Dedifferentiated amniotic fluid mesenchymal stem cell (primary cell): ENCODE data around the gene PLA2G6.

ENCODE experiments used
- DNase-seq: peaks from one replicate; pipeline ENCODE4 v3.0.0-alpha.2; 2016; ENCODE audit errors: extremely low spot score

Gene PLA2G6

GRCh38 chr22:38181453-38182200, at the start of gene PLA2G6:
Gene PLA2G6, minus strand, starts transcription at chr22:38181830. Its CDS starts 12,404 bp downstream, at chr22:38169426.
- DNase-seq: peak; percentile 98

- DNase-seq: no peak
Measured at GRCh38 chr22:38230916-38231315, 49.3 kb upstream of the PLA2G6 start.

GRCh38 chr22:38230108-38230825, 48.6 kb upstream of the PLA2G6 start:
- DNase-seq: no peak

- peak; percentile 47 for DNase-seq
Measured at GRCh38 chr22:38228873-38229740, 47.5 kb upstream of the PLA2G6 start.

- DNase-seq: no peak
Measured at GRCh38 chr22:38228326-38228872, 46.8 kb upstream of the PLA2G6 start.

- no peak for DNase-seq
Measured at GRCh38 chr22:38226853-38227649, 45.4 kb upstream of the PLA2G6 start.

GRCh38 chr22:38223289-38223960, 41.8 kb upstream of the PLA2G6 start:
- no peak for DNase-seq

GRCh38 chr22:38222797-38223119, 41.1 kb upstream of the PLA2G6 start:
- no peak for DNase-seq

GRCh38 chr22:38221908-38222796, 40.5 kb upstream of the PLA2G6 start:
- DNase-seq: no peak

- DNase-seq: no peak
Measured at GRCh38 chr22:38221407-38221806, 39.8 kb upstream of the PLA2G6 start.

GRCh38 chr22:38220653-38221386, 39.2 kb upstream of the PLA2G6 start:
- DNase-seq: no peak

GRCh38 chr22:38220163-38220562, 38.5 kb upstream of the PLA2G6 start:
- DNase-seq: no peak

GRCh38 chr22:38219632-38220031, 38.0 kb upstream of the PLA2G6 start:
- DNase-seq: no peak

GRCh38 chr22:38218661-38219622, 37.3 kb upstream of the PLA2G6 start:
- peak; percentile 89 for DNase-seq

GRCh38 chr22:38215156-38216038, 33.8 kb upstream of the PLA2G6 start:
- DNase-seq: no peak

GRCh38 chr22:38214302-38215056, 32.8 kb upstream of the PLA2G6 start:
- no peak for DNase-seq
